ENCODE results near the gene NOS3.

Gene NOS3

DNA sequence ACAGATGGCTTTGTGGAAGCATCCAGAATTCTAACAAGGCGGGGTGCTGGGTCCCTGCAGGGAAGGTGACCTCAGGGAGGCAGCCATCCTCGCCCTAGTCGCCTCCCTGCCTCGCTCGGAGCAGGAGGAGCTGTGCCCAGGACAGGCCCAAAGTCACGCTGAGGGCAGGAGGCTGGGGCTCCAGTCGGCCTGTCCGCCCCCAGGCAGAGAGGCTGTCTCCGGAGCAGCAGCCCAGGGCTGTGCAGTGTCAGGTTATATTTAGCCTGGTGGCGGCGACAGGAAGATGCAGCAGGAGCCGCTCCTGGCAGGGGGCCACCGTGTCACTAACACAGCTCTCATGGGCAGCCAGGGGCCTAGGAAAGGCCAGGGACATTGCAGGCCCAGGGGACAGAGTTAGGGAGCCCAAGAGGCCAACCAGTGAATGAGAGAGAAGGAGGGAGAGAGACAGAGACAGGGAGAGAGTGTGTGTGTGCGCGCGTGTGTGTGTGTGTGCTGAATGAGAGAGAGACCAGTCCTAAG lies 26.2 kb upstream of the NOS3 start:
- DNase-seq (ENCODE audit: low read depth): no peak

GRCh38 chr7:150965273-150965830 lies 25.5 kb upstream of the NOS3 start:
- DNase-seq (ENCODE audit: low read depth): no peak

DNA sequence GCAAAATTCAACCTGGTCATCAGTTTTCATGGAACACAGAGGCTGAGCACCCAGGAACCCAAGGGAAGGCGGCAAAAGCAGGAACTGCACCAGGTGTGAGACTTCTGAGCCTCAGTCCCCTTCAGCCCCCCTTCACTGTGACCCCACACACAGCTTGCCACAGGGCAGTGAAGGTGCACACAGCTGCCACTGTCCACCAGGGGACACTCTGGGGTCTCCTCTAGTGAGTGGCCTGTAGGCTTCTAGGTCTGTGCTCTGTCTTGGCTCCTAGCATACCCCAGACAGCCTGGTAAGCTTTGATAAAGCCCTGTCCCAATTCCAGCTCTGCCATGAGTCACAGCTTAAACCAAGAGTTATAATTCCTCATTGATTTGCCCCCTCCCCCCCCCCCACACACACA lies 24.8 kb upstream of the NOS3 start:
- DNase-seq (ENCODE audit: low read depth): no peak

- no peak for DNase-seq (ENCODE audit: low read depth)
Observed at GRCh38 chr7:150967349-150967748, 23.5 kb upstream of the NOS3 start.

GRCh38 chr7:150968056-150968733 lies 22.6 kb upstream of the NOS3 start:
- no peak for DNase-seq (ENCODE audit: low read depth)

- no peak for DNase-seq (ENCODE audit: low read depth)
Observed at GRCh38 chr7:150968734-150969372, 22.0 kb upstream of the NOS3 start.

- DNase-seq (ENCODE audit: low read depth): no peak
Observed at GRCh38 chr7:150969475-150969874, 21.3 kb upstream of the NOS3 start.

GRCh38 chr7:150970424-150970823 lies 20.4 kb upstream of the NOS3 start:
- no peak for DNase-seq (ENCODE audit: low read depth)

GRCh38 chr7:150971242-150972022 lies 19.4 kb upstream of the NOS3 start:
- no peak for DNase-seq (ENCODE audit: low read depth)

DNA sequence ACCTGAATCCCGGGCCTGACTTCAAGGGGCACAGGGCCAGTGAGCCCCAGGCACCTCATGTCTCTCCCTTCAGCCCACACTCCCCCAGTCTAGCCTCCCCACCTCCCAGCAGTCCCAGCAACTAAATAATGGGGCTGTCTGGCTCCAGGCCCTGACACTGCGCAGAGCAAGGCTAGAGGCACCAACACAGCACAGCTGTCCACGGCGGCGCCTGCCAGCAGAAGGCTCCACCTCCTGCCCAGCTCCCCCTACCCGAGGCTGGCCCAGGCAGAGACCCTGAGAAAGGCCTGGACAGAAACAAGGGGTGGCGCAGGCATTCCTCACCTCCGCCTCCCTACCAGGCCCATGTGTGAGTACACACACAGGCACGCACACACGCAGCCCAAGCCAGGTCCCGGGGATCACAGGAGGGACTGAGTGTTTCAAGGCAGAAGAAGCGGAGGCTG lies 18.8 kb upstream of the NOS3 start:
- DNase-seq (ENCODE audit: low read depth): no peak

DNA sequence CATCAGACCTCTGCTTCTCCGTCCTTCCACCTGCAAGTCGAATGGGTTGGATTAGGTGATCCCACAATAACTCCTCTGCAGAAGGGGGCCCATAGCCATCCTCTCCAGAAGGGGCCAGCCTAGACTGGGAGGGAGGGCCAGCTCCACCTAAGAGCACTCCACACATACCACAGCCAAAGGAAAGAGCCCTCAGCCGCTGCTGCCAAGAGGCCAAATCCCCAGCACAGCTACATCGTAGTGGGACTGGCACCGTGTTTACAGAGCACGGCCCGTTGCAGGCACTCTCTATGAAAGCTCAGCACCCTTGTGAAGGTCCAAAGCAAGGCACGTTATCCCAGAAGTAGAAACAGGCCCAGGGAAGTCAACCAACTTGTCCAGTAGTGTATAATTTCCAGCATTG lies 18.1 kb upstream of the NOS3 start:
- DNase-seq (ENCODE audit: low read depth): no peak

GRCh38 chr7:150973571-150974451 lies 17.0 kb upstream of the NOS3 start:
- DNase-seq (ENCODE audit: low read depth): no peak

DNA sequence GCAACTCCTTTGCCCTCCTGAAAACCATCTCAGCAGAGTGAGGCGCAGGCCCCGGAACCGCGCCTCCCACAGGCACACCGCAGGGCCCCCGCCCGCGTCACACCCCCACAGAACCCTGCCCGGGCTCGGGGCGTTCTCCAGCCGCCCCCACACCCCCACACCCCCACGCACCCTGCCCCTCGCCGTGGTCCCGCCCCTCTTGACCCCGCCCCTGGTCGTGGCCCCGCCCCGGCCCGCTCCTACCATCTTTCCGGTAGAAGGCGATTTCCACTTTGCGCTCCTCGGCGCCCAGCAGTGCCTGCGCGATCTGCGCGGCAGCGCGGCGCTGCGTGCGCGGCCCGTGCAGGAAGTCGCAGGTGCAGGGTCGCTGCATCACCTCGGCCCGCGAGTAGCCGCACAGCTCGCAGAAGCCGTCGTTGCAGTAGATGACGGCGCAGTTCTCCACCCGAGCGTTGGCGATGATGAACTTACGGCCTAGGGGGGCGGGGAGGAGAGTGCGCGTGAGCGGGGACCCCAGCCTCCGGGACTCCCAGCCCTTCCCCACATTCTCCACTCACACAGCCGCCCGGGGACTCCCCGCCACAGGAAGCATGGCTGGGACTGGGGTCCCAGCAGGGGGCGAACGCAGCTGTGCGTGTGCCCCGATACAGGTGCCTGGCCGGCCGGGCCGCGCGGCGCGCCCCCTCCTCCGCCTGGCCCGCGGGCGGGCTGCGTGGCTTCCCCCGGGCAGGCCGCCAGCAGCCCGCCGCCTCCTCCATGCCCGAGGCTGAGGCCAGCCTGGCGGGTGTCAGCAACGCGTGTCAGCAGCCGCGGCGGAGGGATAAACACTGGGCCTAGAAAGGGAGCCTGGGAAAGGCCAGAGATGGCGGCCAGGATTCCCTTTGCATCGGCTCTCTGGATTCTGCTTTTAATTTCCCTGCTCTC lies 16.1 kb upstream of the NOS3 start:
- DNase-seq (ENCODE audit: low read depth): no peak

DNA sequence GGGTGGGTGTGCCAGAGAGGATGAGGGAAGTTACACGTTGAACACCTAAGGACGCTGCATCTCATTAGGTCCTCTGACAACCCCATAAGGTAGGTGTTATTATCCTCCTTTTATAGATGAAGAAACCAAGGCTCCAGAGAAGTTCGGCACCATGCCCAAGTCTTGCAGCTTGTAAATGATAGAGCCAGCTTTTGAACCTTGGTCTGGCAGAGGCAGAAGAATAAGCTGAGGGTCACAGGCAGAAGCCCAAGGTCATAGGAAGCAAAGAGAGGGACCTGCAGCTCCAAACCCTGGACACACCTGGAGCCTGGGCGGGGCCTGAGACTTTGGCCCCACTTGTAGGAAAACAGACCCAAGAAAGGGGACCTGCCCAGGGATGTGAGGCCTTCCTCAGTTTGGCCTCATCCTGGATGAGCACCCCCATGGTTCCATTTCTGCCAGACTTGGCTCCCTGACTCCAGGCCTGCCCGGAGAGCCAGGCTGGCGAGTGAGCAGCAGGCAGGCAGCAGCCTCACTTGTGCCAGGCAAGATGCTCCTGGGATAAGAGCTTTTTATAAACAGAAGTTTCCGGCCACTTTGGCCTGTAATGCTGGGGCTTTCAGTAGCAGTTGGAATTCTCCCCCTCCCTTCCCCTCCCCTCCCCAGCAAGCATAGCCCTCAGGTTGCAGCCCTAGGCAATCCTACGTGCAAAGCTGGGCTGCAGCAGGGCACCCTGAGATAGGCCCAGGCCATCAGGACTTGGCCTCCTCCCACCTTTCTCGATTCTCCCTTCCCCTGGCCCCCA lies 15.1 kb upstream of the NOS3 start:
- DNase-seq (ENCODE audit: low read depth): no peak

DNA sequence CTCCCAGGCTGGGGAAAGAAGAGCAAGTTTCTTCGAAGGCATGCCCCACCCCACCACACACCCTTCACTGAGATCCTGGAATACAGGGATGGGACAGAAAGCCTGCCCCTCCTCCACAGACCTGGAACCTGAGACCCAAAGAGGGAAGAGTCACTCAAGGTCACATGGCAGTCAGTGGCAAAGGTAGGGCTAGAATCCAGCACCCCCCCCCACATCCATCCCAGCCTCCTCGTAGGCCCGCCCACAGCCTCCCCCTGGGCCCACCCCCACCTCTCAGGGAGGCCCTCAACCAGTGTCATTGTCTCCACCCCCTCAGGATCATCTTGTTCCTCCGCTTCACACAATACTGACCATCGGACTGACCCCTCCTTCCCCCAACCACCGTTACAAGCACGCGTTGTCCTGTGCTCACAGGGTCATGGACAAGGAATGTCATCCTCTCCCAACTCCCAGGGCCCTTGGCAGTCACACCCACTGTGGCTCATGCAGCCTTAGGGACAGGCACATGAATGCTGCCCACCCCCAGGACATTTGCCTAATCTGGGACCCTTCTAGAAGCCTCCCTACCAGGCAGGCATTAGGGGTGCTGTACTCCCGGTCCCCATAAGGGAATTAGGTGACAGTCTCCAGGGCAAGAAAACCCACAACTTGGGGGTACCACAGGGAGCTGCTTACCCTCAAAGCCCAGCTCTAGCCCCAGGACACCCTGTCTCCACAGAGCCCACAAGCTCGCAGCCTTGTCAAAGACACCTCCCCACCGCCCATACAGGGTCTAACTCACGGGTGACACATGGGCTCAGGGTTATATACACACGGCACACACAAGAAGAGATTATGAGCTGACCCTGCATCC lies 14.1 kb upstream of the NOS3 start:
- no peak for DNase-seq (ENCODE audit: low read depth)

DNA sequence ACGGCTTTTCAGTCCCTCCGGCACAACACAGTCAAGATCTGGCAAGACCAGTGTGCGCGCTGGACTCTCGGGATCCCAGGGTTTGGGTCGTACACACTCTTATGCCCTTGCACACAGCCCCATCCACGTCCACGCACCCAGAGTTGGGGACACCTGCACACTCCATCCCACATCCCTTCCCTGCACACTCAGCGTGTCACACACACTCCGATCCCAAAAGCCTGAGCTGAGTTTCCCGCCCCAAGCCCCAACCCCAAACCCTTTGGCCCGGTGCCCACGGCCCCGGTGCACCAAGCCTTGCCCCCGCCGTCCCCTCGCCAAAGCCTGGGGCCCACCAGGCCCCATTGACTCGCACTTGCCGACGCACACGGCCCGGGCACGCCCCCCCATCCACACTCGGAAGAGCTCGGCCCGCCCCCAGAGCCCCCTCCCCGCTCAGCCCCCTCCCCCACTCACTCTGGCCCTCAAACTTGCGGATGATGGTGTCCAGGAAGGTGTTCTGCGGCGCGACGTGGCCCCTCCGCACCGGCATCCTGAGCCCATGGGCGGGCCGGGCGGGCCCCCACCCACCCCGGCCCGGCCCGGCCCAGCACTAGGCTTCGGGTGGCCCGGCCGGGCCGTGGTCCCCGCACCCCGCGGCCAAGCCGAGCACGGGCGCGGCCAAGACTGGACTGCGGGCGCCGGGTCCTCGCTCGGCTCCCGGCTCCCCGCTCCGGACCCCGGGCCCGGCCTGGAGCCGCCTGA lies 13.3 kb upstream of the NOS3 start:
- DNase-seq (ENCODE audit: low read depth): no peak

- DNase-seq (ENCODE audit: low read depth): no peak
Observed at GRCh38 chr7:150978126-150978789, 12.6 kb upstream of the NOS3 start, which contains the start of gene KCNH2. Gene KCNH2 (minus strand): TSS chr7:150978321. CDS start chr7:150977913, 408 bp downstream.
